ENCODE results near the gene ARFIP2. TPM values are rescaled to one million over a fixed set of nuclear protein-coding genes. Genes with fewer than 3 reads are reported as not detected.

Gene ARFIP2
- polyA plus RNA-seq, 2 of the 4 experiments (the other 2 are of a cell fraction), result 79.2 to 87.9 TPM

DNA sequence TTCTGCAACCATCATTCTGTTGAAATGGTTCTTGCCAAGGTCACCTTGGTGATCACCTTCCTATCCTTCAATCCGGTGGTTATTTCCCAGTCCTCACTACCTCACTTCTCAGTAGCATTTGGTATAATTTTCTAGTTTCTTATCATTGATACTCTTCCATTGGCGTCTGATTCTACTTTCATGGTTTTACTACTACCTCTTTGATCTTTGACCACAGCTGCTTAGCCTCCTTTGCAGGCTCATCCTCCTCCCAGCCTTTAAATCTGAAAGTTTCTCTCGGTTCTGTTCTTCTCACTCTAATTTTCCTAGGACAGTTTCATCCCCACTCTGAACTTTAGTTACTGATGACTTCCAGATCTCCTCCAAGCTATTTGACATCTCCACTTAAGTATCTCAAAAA lies 5.1 kb upstream of the ARFIP2 start:
- TF ChIP-seq CHD4 (IDR thresholded peaks at IDR 0.05; ENCODE audit: borderline replicate concordance) (no peak), TP53 (CRISPR knock-in tag; IDR thresholded peaks at IDR 0.05) (no peak), HEYL (CRISPR knock-in tag; IDR thresholded peaks at IDR 0.05) (no peak), KDM1A (IDR thresholded peaks at IDR 0.05; ENCODE audit: low read depth) (no peak), HDAC2 (IDR thresholded peaks at IDR 0.05) (no peak), NPAS2 (CRISPR knock-in tag; IDR thresholded peaks at IDR 0.05; ENCODE audit: borderline replicate concordance) (no peak), ZNF302 (CRISPR knock-in tag; IDR thresholded peaks at IDR 0.05) (no peak), SMC3 (IDR thresholded peaks at IDR 0.05) (no peak), HOXB13 (CRISPR knock-in tag; IDR thresholded peaks at IDR 0.05; ENCODE audit: low read depth) (no peak), NFE2L2 (conservative IDR thresholded peaks at IDR 0.05; ENCODE audit: low read length) (no peak), BHLHE40 (IDR thresholded peaks at IDR 0.05; ENCODE audit: low read depth, low read length) (no peak), E2F6 (IDR thresholded peaks at IDR 0.05; ENCODE audit: borderline replicate concordance, low read depth) (no peak), MAFK (IDR thresholded peaks at IDR 0.05; ENCODE audit: partially characterized antibody) (no peak), PHF8 (IDR thresholded peaks at IDR 0.05; ENCODE audit: borderline replicate concordance, low read depth) (no peak)
- TF ChIP-seq, protein P1, sequence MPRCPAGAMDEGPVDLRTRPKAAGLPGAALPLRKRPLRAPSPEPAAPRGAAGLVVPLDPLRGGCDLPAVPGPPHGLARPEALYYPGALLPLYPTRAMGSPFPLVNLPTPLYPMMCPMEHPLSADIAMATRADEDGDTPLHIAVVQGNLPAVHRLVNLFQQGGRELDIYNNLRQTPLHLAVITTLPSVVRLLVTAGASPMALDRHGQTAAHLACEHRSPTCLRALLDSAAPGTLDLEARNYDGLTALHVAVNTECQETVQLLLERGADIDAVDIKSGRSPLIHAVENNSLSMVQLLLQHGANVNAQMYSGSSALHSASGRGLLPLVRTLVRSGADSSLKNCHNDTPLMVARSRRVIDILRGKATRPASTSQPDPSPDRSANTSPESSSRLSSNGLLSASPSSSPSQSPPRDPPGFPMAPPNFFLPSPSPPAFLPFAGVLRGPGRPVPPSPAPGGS (IDR thresholded peaks at IDR 0.05), result no peak
- TF ChIP-seq, protein P2, sequence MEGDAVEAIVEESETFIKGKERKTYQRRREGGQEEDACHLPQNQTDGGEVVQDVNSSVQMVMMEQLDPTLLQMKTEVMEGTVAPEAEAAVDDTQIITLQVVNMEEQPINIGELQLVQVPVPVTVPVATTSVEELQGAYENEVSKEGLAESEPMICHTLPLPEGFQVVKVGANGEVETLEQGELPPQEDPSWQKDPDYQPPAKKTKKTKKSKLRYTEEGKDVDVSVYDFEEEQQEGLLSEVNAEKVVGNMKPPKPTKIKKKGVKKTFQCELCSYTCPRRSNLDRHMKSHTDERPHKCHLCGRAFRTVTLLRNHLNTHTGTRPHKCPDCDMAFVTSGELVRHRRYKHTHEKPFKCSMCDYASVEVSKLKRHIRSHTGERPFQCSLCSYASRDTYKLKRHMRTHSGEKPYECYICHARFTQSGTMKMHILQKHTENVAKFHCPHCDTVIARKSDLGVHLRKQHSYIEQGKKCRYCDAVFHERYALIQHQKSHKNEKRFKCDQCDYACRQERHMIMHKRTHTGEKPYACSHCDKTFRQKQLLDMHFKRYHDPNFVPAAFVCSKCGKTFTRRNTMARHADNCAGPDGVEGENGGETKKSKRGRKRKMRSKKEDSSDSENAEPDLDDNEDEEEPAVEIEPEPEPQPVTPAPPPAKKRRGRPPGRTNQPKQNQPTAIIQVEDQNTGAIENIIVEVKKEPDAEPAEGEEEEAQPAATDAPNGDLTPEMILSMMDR (IDR thresholded peaks at IDR 0.05), result no peak
- DNase-seq (ENCODE audit: low read depth in 1 of 2, low spot score in 1 of 2), result no peak
- Histone ChIP-seq H3K9me3 (no peaks in the 10 kb centered on the region), H3K4me3 (no peak overlapping the region), H3K27ac (no peak overlapping the region), H3K4me2 (no peak overlapping the region), H3K4me1 (peaks cover 19% of the 10 kb centered on the region)
- ATAC-seq, result no peak
- 95% methylated on average over 3 of the region's 3 CpGs for WGBS (ENCODE audit: missing lambda C conversion rate)
- FAIRE-seq, result no peak
- ChIA-PET POLR2A (no interaction called here), CTCF (interaction anchor here (0.6 to 1.4 kb wide), 4 partner anchors 11 to 61 kb away, joined by 3 to 4 read pairs (median 4); partner anchors contain the start of gene DNHD1)

GRCh38 chr11:6485661-6486060 lies 4.5 kb upstream of the ARFIP2 start:
- ATAC-seq (no peak), DNase-seq (ENCODE audit: low read depth in 1 of 2, low spot score in 1 of 2) (no peak), FAIRE-seq (no peak)
- Histone ChIP-seq H3K4me3 (no peak overlapping the region), H3K4me2 (no peak overlapping the region), H3K9me3 (no peaks in the 10 kb centered on the region), H3K27ac (no peak overlapping the region), H3K4me1 (peaks cover 19% of the 10 kb centered on the region)
- no peak for TF ChIP-seq CHD2 (IDR thresholded peaks at IDR 0.05; ENCODE audit: low read length, partially characterized antibody)
- TF ChIP-seq CEBPB (IDR thresholded peaks at IDR 0.05), result no peak
- no peak for TF ChIP-seq RCOR1 (IDR thresholded peaks at IDR 0.05; ENCODE audit: low read depth, low read length)
- no peak for TF ChIP-seq SREBF2 (IDR thresholded peaks at IDR 0.05)
- no peak for TF ChIP-seq PHF8 (IDR thresholded peaks at IDR 0.05; ENCODE audit: borderline replicate concordance, low read depth)
- TF ChIP-seq RAD21 (conservative IDR thresholded peaks at IDR 0.05 in 1 of 2, IDR thresholded peaks at IDR 0.05 in 1 of 2), result no peak
- TF ChIP-seq EHF (CRISPR knock-in tag; IDR thresholded peaks at IDR 0.05), result no peak
- TF ChIP-seq CBX2 (IDR thresholded peaks at IDR 0.05; ENCODE audit: borderline replicate concordance, low read depth), result no peak
- TF ChIP-seq, protein P3, sequence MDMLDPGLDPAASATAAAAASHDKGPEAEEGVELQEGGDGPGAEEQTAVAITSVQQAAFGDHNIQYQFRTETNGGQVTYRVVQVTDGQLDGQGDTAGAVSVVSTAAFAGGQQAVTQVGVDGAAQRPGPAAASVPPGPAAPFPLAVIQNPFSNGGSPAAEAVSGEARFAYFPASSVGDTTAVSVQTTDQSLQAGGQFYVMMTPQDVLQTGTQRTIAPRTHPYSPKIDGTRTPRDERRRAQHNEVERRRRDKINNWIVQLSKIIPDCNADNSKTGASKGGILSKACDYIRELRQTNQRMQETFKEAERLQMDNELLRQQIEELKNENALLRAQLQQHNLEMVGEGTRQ (IDR thresholded peaks at IDR 0.05), result no peak
- POLR2A ChIA-PET, result no interaction called here
- WGBS (ENCODE audit: missing lambda C conversion rate), result 63% methylated on average over 3 of the region's 3 CpGs
- CTCF ChIA-PET, result interaction anchor here (1.4 to 2.1 kb wide), 3 partner anchors 11 to 106 kb away, joined by 4 to 7 read pairs (median 4); no protein-coding TSS in a partner anchor
